K562 (cell line): ENCODE data around the gene MAST4. TPM values are rescaled to one million over a fixed set of nuclear protein-coding genes. Genes with fewer than 3 reads are reported as not detected.

Experiments
- ATAC-seq: fragments of 200-7000 bp; cut with Tn5 transposase; 3 replicates; pipeline ENCODE4 v1.9.1; 2020; ENCODE audit warnings: moderate library complexity
- BruUV-seq: library from RNA; stranded (reverse); fragments of 400-500 nt; replicated peaks from 2 replicates; lab custom pipeline; 2021; lab: Mats Ljungman, UMichigan
- CTCF ChIA-PET: fragments of 300-600 bp; formaldehyde crosslinking; extraction: SDS; loops from one replicate; lab custom pipeline; 2021; ENCODE audit warnings: low intra/inter-chr PET ratio; lab: Yijun Ruan, JAX
- POLR2A ChIA-PET: fragments of 300-600, 350-650 bp; sonication (Branson Sonifier 250); formaldehyde crosslinking; extraction: SDS; loops from one replicate; lab custom pipeline; 2021; ENCODE audit warnings: antibody characterized with exemption, inconsistent platforms; lab: Yijun Ruan, JAX
- DNase-seq, 4 experiments: peaks; one replicate each; pipeline versions ENCODE4 v3.0.0 to v3.0.0-alpha.2; 2011 to 2018; ENCODE audit warnings: low spot score in 3 of 4, mixed read lengths in 3 of 4; ENCODE audit errors: extremely low read depth in 1 of 4
- FAIRE-seq: peaks from 2 replicates; lab custom pipeline; 2011; peaks lifted over from hg19 to GRCh38; lab: Jason Lieb, UNC
- H2AFZ ChIP-seq: 2 replicates; pipeline ENCODE4 v1.6.0; 2011; ENCODE audit warnings: low read depth, low read length, control low read depth, inconsistent platforms
- H3K27ac ChIP-seq: fragments of 200-600 bp; 3 replicates; pipeline ENCODE4 v1.8.0; 2011; ENCODE audit warnings: low read depth, mild to moderate bottlenecking, control low read depth, inconsistent platforms, low read length, moderate library complexity, mixed read lengths; ENCODE audit errors: extremely low read depth
- H3K27me3 ChIP-seq, 2 experiments: fragments of 300-600 bp in 1 of 2; 2 replicates in 1 of 2; 3 replicates in 1 of 2; pipeline versions ENCODE4 v1.6.0 to v1.8.0; 2011; ENCODE audit warnings: inconsistent platforms in 2 of 2, low read length in 2 of 2, mild to moderate bottlenecking in 1 of 2, mixed read lengths in 1 of 2, moderate library complexity in 1 of 2; ENCODE audit not compliant: control insufficient read depth in 2 of 2, insufficient read depth in 2 of 2
- H3K36me3 ChIP-seq: fragments of 300-600 bp; 3 replicates; pipeline ENCODE4 v1.8.0; 2011; ENCODE audit warnings: mild to moderate bottlenecking, low read length, inconsistent platforms; ENCODE audit not compliant: control insufficient read depth, insufficient read depth
- H3K4me1 ChIP-seq, 2 experiments: fragments of 200-600 bp in 1 of 2; replicated peaks in 1 of 2; 2 replicates in 1 of 2; 3 replicates in 1 of 2; pipeline versions ENCODE4 v1.5.1 to v1.8.0; 2011; ENCODE audit warnings: inconsistent platforms in 2 of 2, low read length in 2 of 2, mild to moderate bottlenecking in 1 of 2, mixed read lengths in 1 of 2, moderate library complexity in 1 of 2; ENCODE audit not compliant: control insufficient read depth in 2 of 2, insufficient read depth in 2 of 2
- H3K4me2 ChIP-seq: 2 replicates; pipeline ENCODE4 v1.6.1; 2011; ENCODE audit warnings: low read length, control low read depth, inconsistent platforms, mixed read lengths; ENCODE audit not compliant: insufficient read depth
- H3K4me3 ChIP-seq: fragments of 200-600 bp; sonication (generic), shearing (Covaris generic); 2 replicates; pipeline ENCODE4 v1.5.1; 2016; ENCODE audit warnings: control low read depth, inconsistent platforms
- H3K79me2 ChIP-seq: fragments of 200-600 bp; 3 replicates; pipeline ENCODE4 v1.8.0; 2011; ENCODE audit warnings: low read length, inconsistent platforms; ENCODE audit not compliant: control insufficient read depth, insufficient read depth
- H3K9ac ChIP-seq, 2 experiments: 2 replicates each; pipeline versions ENCODE4 v1.6.0 to v1.6.1; 2011; ENCODE audit warnings: low read depth in 2 of 2, low read length in 2 of 2, control low read depth in 1 of 2, inconsistent platforms in 1 of 2, mild to moderate bottlenecking in 1 of 2, mixed read lengths in 1 of 2; ENCODE audit not compliant: insufficient read depth in 1 of 2
- H3K9me1 ChIP-seq: one replicate; pipeline ENCODE4 v1.6.0; 2011; ENCODE audit warnings: inconsistent platforms, mild to moderate bottlenecking, low read length, moderate library complexity; ENCODE audit not compliant: control insufficient read depth, insufficient read depth
- H3K9me3 ChIP-seq: replicated peaks from 2 replicates; pipeline ENCODE4 v1.5.1; 2011; ENCODE audit warnings: low read depth, low read length, inconsistent platforms; ENCODE audit not compliant: control insufficient read depth, insufficient read depth
- H4K20me1 ChIP-seq: replicated peaks from 2 replicates; pipeline ENCODE4 v1.6.1; 2011; ENCODE audit warnings: low read length, inconsistent platforms, mixed read lengths; ENCODE audit not compliant: control insufficient read depth, insufficient read depth
- DPF2 ChIP-seq: fragments of 450-650 bp; IDR thresholded peaks from 2 replicates; pipeline ENCODE4 v1.6.1; 2016
- in situ Hi-C: fragments of 300-500 bp; cut with MboI; formaldehyde crosslinking; loops from 4 replicates; pipeline ENCODE4 v1.15.0; 2018; ENCODE audit warnings: inconsistent platforms, mixed read lengths
- intact Hi-C: fragments of 100-400 bp; cut with micrococcal nuclease; formaldehyde crosslinking; loops from 2 replicates; pipeline ENCODE4 v1.14.2; 2022
- polyA plus RNA-seq, 8 experiments: library from polyadenylated mRNA; depleted of rRNA in 4 of 8; stranded (reverse) in 5 of 8; unstranded in 3 of 8; fragments of >200 nt; fragmentation: Nextera tagmentation in 2 of 8; fragmentation: Illumina TruSeq in 1 of 8; extraction: Ambion mirVana in 2 of 8; extraction: Trizol in 1 of 8; gene quantifications; 2 replicates each; pipeline versions ENCODE4 v1.2.1 to v1.2.3, GENCODE V29; 2011 to 2014; ENCODE audit warnings: inconsistent platforms in 1 of 8, missing spikeins in 1 of 8
- total RNA-seq, 7 experiments: library from RNA; depleted of rRNA in 6 of 7; stranded (reverse); fragments of >200 nt in 6 of 7; fragmentation: Illumina TruSeq in 2 of 7; extraction: Trizol in 2 of 7; gene quantifications; 2 replicates each; pipeline versions ENCODE4 v1.2.1 to v1.2.3, GENCODE V29; 2011 to 2021; ENCODE audit warnings: low replicate concordance in 1 of 7
- TF ChIP-seq, protein P1 (sequence below): fragments of 200-600 bp; sonication (generic); IDR thresholded peaks from one replicate; pipeline ENCODE4 v1.6.1; 2012; ENCODE audit warnings: mild to moderate bottlenecking, low read depth, low read length, inconsistent platforms
- TF ChIP-seq, protein P2 (sequence below): sonication (generic); formaldehyde crosslinking; IDR thresholded peaks from 2 replicates; pipeline ENCODE4 v1.8.1; 2022; ENCODE audit warnings: missing genetic modification reagents

Gene MAST4
- total and polyA plus RNA-seq, 9 of the 15 experiments (the other 6 are each of a cell fraction or from before 2014, with no cell fraction given): 0.88 to 10.1 (median 5.2) TPM

DNA sequence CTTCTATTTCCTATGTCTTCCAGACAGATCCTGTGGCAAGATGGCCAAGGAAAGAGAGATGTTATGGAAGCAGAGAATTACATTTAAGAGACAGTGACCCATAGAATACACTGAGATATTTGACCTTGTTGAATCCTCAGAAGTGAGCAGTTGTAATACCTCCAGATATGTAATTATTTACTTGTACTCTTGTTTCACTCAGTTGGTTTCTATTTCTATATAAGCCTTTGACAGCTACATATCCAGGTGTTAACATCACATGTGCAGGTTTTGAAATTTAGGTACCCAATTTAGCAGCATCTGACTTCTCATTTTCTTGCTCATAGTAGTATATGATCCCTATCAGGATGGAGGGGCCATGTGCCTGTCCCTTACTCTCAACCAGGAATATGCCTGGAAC, 330.9 kb downstream of the MAST4 start:
- no TSS peak for BruUV-seq
- Histone ChIP-seq H3K4me1 (no peaks in the 10 kb centered on the region), H3K36me3 (no peaks in the 10 kb centered on the region), H3K27ac (no peak overlapping the region), H3K4me3 (no peak overlapping the region), H3K9ac (no peak overlapping the region), H3K4me2 (no peak overlapping the region), H2AFZ (no peak overlapping the region), H3K9me1 (no peaks in the 10 kb centered on the region), H3K79me2 (no peaks in the 10 kb centered on the region), H3K27me3 (peaks cover 0 to 5% of the 10 kb centered on the region in 2 experiments; a peak in 3 of 5 replicates), H4K20me1 (no peaks in the 10 kb centered on the region), H3K9me3 (no peaks in the 10 kb centered on the region)
- ATAC-seq: no peak
- no peak for FAIRE-seq
- no peak for DNase-seq
- in situ Hi-C loops: no loop called here
- intact Hi-C loops: no loop called here
- ChIA-PET POLR2A (no interaction called here), CTCF (no interaction called here)
- TF ChIP-seq, protein P1, sequence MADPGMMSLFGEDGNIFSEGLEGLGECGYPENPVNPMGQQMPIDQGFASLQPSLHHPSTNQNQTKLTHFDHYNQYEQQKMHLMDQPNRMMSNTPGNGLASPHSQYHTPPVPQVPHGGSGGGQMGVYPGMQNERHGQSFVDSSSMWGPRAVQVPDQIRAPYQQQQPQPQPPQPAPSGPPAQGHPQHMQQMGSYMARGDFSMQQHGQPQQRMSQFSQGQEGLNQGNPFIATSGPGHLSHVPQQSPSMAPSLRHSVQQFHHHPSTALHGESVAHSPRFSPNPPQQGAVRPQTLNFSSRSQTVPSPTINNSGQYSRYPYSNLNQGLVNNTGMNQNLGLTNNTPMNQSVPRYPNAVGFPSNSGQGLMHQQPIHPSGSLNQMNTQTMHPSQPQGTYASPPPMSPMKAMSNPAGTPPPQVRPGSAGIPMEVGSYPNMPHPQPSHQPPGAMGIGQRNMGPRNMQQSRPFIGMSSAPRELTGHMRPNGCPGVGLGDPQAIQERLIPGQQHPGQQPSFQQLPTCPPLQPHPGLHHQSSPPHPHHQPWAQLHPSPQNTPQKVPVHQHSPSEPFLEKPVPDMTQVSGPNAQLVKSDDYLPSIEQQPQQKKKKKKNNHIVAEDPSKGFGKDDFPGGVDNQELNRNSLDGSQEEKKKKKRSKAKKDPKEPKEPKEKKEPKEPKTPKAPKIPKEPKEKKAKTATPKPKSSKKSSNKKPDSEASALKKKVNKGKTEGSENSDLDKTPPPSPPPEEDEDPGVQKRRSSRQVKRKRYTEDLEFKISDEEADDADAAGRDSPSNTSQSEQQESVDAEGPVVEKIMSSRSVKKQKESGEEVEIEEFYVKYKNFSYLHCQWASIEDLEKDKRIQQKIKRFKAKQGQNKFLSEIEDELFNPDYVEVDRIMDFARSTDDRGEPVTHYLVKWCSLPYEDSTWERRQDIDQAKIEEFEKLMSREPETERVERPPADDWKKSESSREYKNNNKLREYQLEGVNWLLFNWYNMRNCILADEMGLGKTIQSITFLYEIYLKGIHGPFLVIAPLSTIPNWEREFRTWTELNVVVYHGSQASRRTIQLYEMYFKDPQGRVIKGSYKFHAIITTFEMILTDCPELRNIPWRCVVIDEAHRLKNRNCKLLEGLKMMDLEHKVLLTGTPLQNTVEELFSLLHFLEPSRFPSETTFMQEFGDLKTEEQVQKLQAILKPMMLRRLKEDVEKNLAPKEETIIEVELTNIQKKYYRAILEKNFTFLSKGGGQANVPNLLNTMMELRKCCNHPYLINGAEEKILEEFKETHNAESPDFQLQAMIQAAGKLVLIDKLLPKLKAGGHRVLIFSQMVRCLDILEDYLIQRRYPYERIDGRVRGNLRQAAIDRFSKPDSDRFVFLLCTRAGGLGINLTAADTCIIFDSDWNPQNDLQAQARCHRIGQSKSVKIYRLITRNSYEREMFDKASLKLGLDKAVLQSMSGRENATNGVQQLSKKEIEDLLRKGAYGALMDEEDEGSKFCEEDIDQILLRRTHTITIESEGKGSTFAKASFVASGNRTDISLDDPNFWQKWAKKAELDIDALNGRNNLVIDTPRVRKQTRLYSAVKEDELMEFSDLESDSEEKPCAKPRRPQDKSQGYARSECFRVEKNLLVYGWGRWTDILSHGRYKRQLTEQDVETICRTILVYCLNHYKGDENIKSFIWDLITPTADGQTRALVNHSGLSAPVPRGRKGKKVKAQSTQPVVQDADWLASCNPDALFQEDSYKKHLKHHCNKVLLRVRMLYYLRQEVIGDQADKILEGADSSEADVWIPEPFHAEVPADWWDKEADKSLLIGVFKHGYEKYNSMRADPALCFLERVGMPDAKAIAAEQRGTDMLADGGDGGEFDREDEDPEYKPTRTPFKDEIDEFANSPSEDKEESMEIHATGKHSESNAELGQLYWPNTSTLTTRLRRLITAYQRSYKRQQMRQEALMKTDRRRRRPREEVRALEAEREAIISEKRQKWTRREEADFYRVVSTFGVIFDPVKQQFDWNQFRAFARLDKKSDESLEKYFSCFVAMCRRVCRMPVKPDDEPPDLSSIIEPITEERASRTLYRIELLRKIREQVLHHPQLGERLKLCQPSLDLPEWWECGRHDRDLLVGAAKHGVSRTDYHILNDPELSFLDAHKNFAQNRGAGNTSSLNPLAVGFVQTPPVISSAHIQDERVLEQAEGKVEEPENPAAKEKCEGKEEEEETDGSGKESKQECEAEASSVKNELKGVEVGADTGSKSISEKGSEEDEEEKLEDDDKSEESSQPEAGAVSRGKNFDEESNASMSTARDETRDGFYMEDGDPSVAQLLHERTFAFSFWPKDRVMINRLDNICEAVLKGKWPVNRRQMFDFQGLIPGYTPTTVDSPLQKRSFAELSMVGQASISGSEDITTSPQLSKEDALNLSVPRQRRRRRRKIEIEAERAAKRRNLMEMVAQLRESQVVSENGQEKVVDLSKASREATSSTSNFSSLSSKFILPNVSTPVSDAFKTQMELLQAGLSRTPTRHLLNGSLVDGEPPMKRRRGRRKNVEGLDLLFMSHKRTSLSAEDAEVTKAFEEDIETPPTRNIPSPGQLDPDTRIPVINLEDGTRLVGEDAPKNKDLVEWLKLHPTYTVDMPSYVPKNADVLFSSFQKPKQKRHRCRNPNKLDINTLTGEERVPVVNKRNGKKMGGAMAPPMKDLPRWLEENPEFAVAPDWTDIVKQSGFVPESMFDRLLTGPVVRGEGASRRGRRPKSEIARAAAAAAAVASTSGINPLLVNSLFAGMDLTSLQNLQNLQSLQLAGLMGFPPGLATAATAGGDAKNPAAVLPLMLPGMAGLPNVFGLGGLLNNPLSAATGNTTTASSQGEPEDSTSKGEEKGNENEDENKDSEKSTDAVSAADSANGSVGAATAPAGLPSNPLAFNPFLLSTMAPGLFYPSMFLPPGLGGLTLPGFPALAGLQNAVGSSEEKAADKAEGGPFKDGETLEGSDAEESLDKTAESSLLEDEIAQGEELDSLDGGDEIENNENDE: no peak
- TF ChIP-seq DPF2: no peak
- TF ChIP-seq, protein P2, sequence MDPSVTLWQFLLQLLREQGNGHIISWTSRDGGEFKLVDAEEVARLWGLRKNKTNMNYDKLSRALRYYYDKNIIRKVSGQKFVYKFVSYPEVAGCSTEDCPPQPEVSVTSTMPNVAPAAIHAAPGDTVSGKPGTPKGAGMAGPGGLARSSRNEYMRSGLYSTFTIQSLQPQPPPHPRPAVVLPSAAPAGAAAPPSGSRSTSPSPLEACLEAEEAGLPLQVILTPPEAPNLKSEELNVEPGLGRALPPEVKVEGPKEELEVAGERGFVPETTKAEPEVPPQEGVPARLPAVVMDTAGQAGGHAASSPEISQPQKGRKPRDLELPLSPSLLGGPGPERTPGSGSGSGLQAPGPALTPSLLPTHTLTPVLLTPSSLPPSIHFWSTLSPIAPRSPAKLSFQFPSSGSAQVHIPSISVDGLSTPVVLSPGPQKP (CRISPR knock-in tag): no peak
